Globus pallidus (tissue), 1 donor: ENCODE results near the gene AGK.

Experiments
- DNase-seq: peaks from one replicate; pipeline ENCODE4 v3.0.0-alpha.2; 2015; ENCODE audit warnings: low spot score

The AGK gene, protein sequence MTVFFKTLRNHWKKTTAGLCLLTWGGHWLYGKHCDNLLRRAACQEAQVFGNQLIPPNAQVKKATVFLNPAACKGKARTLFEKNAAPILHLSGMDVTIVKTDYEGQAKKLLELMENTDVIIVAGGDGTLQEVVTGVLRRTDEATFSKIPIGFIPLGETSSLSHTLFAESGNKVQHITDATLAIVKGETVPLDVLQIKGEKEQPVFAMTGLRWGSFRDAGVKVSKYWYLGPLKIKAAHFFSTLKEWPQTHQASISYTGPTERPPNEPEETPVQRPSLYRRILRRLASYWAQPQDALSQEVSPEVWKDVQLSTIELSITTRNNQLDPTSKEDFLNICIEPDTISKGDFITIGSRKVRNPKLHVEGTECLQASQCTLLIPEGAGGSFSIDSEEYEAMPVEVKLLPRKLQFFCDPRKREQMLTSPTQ

DNA sequence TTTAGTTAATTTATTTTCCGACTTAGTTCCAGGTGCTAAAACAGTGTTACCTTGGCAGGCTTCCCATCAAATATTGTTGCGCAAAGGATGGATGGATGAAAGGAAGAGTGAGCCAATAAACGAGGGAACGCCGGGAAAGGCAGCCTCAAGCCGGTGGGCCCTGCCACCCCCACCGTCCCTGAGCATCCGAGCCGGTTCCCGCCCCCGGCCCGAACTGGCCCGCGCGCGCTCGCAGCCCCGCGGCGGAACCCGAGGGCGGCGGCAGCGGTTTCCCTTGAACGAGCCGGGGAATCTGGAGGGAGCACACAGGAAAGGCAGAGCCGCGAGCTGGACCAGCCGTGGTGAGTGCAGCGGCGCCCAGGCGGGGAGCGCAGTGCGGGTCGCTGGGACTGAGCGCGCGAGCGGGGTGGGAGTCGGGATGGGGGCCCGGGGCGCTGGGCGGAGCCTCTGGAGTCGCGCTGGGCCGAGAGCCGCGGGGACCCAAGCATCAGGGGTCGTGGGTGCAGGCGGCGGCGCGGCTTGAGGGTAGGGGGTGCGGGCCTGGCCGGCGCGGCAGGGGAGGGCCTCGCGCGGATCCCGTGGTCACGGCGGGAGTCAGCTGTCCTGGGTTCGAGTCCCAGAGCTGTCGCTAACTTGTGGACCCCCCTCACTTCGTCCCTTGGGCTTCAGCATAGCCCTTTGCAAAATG lies at the start of gene AGK:
Gene AGK (plus strand): TSS at position 317 of the 688 bp plus-strand sequence. CDS start 4,057 bp downstream, outside the sequence.
- peak; percentile 49 for DNase-seq

- DNase-seq: no peak
These were observed 49.8 kb upstream of the AGK start for GRCh38 chr7:141501451-141501850.

- no peak for DNase-seq
These were observed 39.9 kb upstream of the AGK start for GRCh38 chr7:141511316-141511675.

DNA sequence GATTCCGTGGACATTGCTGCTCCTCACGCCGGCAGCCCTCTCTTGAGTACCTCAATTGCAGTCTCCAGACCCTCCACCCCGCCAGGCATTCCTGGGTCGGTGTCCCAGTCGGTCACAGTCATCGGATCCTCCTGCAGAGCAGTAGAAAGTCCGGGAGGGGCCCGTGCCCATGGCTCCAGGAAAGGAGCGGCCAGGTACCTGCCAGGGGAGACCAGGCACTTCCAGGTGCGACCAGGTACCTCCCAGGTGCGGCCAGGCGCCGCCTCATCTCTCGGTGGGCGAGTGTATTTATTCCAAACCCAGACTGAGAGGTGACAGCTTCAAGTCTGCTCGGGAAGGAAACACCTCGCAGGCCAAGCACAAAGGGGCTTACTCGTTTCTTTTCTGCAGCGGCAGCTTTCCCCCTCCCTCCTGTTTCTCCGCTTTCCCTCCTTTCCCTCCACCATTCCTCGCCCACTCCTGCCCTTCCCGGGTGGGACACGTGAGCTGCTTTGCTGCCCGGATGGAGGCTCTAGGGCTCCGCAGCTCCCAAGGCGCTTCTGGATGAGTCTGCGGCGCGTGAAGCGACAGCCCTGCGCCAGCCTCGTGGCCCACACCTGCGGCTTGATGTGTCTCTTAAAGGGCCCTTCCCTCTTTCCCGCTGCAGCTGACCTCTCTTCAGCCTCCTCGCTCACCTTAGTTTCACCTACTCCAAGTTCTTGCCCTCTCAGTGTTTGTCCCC lies 39.4 kb upstream of the AGK start:
- no peak for DNase-seq

- DNase-seq: no peak
These were observed 38.6 kb upstream of the AGK start for GRCh38 chr7:141512597-141512996.

- no peak for DNase-seq
These were observed 37.5 kb upstream of the AGK start for GRCh38 chr7:141513720-141514119.

GRCh38 chr7:141515941-141516340 lies 35.3 kb upstream of the AGK start:
- no peak for DNase-seq

DNA sequence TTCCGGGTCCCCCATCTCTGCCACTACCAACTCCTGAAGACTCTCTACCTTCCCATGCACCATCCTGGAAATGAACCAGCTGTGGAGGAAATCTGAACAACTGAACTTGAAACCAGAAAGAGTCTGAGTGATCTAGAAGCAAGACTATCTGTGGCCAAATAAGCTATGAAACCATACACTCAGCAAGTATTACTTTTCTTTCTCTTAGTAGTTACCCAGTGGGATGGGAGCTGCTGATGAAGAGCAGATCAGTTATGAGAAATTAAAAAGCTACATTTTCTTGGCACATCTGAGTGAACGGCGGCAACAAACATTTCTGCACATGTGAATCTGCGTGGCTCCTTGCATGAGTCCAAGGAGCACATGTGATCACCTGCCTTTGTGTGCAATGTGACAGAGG lies 31.6 kb upstream of the AGK start:
- no peak for DNase-seq

GRCh38 chr7:141522657-141523342 lies 28.4 kb upstream of the AGK start:
- DNase-seq: no peak

DNA sequence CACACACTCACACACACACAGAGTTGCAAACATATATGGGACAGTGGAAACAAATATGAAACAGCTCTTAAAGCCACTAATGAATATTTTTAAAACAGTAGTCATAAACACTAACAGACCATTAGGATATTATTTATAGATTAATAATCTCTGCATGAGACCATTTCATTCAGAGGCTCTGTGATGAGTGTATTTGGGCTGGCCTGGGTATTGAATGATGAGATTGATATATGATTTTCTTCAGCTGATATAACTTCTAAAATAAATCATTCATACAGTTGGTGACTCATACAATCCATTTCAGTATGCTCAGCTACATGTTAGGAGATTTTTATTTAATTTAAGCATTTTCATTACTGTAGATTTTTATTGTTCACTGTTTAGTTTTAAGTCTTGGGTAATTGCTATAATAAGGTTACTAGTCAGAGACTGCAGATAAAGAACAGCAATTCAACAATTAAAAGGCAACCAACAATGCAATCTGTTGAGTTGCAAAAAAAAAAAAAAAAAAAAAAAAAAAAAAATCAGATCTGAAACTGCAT lies 25.2 kb upstream of the AGK start:
- DNase-seq: no peak

- DNase-seq: no peak
These were observed 24.1 kb upstream of the AGK start for GRCh38 chr7:141527076-141527475.

DNA sequence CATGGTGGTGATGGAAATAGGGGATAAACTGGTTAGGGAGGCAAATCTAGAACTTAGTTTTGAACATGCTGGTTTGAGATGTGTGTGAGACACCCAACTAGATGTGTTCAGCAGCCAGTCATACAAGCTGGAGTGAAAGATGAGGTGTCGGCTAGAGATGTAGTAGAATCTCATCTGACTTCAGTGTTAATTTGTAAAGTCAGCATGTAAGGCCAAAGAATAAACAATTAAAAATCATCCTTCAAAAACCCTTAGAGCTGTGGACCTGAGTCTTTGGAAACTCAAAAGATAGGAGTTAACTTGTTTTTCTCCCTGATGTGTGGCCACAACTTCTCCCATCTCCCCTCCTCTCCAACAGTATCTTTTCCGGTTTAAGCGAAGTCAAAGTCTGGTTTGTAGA lies 22.8 kb upstream of the AGK start:
- no peak for DNase-seq

GRCh38 chr7:141533149-141533949 lies 17.9 kb upstream of the AGK start:
- DNase-seq: peak; percentile 85

DNA sequence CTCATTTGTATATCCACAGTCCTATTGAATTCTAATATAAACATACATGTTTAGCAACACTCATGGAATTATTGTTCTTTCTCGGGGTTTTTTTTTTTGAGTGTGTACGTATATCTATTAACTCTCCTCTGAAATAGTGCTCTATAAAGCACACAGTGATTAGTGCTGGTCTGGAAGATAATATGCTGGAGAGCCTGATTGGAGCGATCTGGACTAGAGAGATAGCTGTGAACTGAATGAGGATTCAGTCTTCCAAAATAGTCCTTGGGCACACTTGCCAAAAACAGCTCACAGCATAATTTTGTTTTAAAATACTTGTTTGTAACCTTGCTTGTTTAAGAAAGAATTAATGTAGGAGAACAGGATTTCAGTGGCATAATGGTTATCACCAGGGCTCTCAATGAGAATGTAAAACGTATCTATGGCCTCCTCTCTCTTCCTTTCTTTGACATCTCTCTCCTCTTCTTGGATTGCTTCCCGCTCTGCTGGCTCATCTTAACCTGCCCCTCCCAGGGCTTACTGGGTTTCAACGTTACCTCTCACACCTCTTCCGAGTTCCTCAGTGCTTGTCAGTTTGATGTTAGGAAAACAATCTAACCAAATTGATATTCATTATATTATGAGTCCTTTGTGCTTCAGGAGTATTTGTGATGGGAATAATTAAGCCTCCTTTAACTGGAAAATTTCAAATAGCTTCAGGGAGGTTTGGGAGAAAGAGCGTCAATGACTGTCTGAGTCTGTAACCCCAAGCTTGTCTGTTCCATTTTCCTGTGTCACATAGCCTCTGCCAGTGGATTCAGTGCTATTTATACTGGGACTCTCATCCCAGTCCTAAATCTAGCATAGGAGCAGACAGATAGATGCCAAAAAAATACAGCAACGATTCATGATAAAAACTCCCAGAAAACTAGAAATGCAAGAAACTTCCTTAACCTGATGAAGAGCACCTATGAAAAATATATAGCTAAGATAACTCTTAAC lies 16.2 kb upstream of the AGK start:
- no peak for DNase-seq

DNA sequence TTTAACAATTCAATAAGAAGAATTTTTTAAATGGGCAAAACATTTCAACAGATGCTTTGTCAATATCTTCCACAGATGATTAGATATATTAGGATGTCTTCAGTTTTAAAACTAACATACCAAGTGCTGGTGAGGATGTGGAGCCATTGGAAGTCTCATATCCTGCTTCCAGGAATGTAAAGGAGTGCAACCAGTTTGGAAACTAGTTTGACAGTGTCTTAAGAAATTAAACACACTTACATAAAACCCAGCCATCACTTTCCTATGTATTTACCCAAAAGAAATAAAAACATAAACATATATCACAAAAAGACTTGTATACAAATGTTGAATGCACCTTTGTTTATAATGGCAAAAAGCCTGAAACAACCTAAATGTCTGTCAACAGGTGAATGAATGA lies 13.3 kb upstream of the AGK start:
- DNase-seq: no peak

DNA sequence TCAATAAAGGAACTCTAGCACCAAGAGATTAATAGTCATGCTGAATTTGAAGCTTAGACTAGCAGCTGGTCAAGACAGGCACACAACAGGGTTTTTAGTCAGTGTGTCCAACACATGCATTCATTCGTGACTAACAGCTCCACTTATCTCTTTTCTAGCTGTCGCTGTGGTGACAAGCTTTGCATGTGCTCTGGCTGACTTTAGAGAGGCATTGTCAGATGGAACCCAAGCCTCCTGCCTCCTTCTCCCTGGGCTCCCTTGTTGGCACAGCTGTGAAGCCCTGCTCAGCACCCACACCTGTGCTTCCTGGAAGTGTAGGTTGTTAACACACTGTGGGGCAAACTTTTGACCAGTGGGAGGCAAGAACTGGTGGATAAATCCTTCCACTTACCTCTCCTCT lies 9.8 kb upstream of the AGK start:
- no peak for DNase-seq

DNA sequence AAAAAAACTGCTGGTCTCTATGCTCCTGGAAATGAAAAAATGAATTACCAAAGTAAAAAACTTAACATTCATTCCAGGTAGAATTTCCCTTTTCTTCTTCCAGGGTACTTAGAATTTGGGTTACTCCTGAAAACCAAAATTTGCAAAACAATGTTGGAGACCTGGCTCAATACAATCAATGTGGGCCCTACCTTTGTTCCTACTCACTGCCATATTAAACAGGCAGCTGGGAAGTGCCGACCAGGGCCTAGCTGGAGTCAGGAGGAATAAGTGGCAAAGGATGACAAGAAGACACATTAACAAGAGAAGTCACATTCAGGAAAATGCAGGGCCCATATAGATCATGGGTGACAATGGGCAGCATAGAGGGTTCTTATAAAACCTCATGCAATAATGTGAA lies 6.4 kb upstream of the AGK start:
- DNase-seq: no peak

DNA sequence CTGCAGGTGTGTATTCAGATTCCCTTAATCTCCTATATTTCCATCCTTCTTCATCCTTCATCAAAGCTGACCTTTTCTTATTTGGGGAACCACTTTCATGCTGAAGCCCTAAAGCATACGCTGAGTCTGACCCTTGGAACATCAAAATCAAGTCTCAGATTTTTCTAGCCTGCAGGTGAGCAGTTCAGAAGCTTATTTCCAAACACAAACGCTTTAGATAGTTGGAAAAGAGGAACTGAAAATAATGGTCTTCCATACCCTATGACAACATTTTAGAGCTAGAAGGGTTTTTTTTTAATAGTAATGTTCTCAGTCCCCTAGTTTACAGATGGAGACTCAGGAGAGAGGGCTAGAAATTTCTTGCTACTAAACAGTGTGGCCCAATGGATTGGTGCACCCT lies 1.6 kb upstream of the AGK start:
- DNase-seq: no peak

GRCh38 chr7:141550386-141551093 lies 670 bp upstream of the AGK start:
- peak; percentile 21 for DNase-seq
